DND-41 (cell line): ENCODE results near the gene CLASRP.

Source experiments
- ATAC-seq: fragments of 200-7000 bp; cut with Tn5 transposase; 3 replicates; pipeline ENCODE4 v1.9.1; 2021; ENCODE audit warnings: low read depth; ENCODE audit not compliant: insufficient read depth
- DNase-seq: peaks from one replicate; pipeline ENCODE4 v3.0.0-alpha.2; 2020
- H2AFZ ChIP-seq: 2 replicates; pipeline ENCODE4 v1.6.0; 2012; ENCODE audit warnings: low read depth, low read length
- H3K27ac ChIP-seq: 2 replicates; pipeline ENCODE4 v1.5.1; 2012; ENCODE audit warnings: low read length, inconsistent platforms
- H3K27me3 ChIP-seq: fragments of 200-600 bp; sonication (generic); 2 replicates; pipeline ENCODE4 v1.6.0; 2012; ENCODE audit warnings: low read length, mild to moderate bottlenecking, inconsistent platforms; ENCODE audit not compliant: insufficient read depth, poor library complexity
- H3K36me3 ChIP-seq: 2 replicates; pipeline ENCODE4 v1.5.1; 2012; ENCODE audit warnings: low read length, inconsistent platforms; ENCODE audit not compliant: insufficient read depth
- H3K4me1 ChIP-seq: 2 replicates; pipeline ENCODE4 v1.5.1; 2012; ENCODE audit warnings: mild to moderate bottlenecking, low read length; ENCODE audit not compliant: insufficient read depth
- H3K4me2 ChIP-seq: 2 replicates; pipeline ENCODE4 v1.6.0; 2012; ENCODE audit warnings: mild to moderate bottlenecking, moderate library complexity, low read length, inconsistent platforms; ENCODE audit not compliant: insufficient read depth
- H3K4me3 ChIP-seq, 2 experiments: fragments of 200-600 bp in 1 of 2; shearing (Covaris generic) in 1 of 2; 2 replicates each; pipeline ENCODE4 v1.5.1; 2012 to 2016; ENCODE audit warnings: inconsistent platforms in 2 of 2, low read length in 2 of 2, mild to moderate bottlenecking in 2 of 2, low read depth in 1 of 2, moderate library complexity in 1 of 2
- H3K79me2 ChIP-seq: 2 replicates; pipeline ENCODE4 v1.6.0; 2012; ENCODE audit warnings: low read length, inconsistent platforms; ENCODE audit not compliant: insufficient read depth
- H3K9ac ChIP-seq: 2 replicates; pipeline ENCODE4 v1.6.0; 2012; ENCODE audit warnings: low read depth, mild to moderate bottlenecking, inconsistent platforms, low read length, moderate library complexity
- H3K9me3 ChIP-seq: 2 replicates; pipeline ENCODE4 v1.5.1; 2012; ENCODE audit warnings: low read length, moderate library complexity, mild to moderate bottlenecking, inconsistent platforms; ENCODE audit not compliant: insufficient read depth, severe bottlenecking
- H4K20me1 ChIP-seq: 2 replicates; pipeline ENCODE4 v1.6.0; 2012; ENCODE audit warnings: low read length; ENCODE audit not compliant: insufficient read depth
- CTCF ChIP-seq: IDR thresholded peaks from 2 replicates; pipeline ENCODE4 v1.5.1; 2012; ENCODE audit warnings: borderline replicate concordance, low read length, moderate library complexity, mild to moderate bottlenecking; ENCODE audit not compliant: poor library complexity, severe bottlenecking; ENCODE audit errors: extremely low read depth
- EZH2 ChIP-seq: IDR thresholded peaks from 3 replicates; pipeline ENCODE4 v1.6.1; 2012; ENCODE audit warnings: borderline replicate concordance, low read depth, mild to moderate bottlenecking, moderate library complexity, low read length, inconsistent platforms; ENCODE audit not compliant: severe bottlenecking

CLASRP gene

DNA sequence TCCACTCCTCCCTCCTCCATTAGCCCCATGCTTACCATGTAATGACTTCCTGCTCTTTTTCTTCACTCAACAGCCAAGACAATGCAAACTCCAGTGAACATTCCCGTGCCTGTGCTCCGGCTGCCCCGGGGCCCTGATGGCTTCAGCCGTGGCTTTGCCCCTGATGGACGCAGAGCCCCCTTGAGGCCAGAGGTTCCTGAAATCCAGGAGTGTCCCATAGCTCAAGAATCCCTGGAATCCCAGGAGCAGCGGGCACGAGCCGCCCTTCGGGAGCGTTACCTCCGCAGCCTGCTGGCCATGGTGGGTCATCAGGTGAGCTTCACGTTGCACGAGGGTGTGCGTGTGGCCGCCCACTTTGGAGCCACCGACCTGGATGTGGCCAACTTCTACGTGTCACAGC lies 51.2 kb downstream of the CLASRP start:
- DNase-seq (no peak), ATAC-seq (no peak)
- no peak overlapping the region for H3K9ac ChIP-seq
- H4K20me1 ChIP-seq, result peaks cover 27% of the 10 kb centered on the region
- H3K27ac ChIP-seq, result no peak overlapping the region
- no peak overlapping the region for H3K4me2 ChIP-seq
- TF ChIP-seq EZH2 (no peak), CTCF (no peak)
- peaks cover 43% of the 10 kb centered on the region for H3K36me3 ChIP-seq
- H3K27me3 ChIP-seq, result no peaks in the 10 kb centered on the region
- H3K79me2 ChIP-seq, result peaks cover 46% of the 10 kb centered on the region
- no peak overlapping the region for H3K4me3 ChIP-seq
- no peak overlapping the region for H2AFZ ChIP-seq
- H3K4me1 ChIP-seq, result peaks cover 27% of the 10 kb centered on the region
- no peaks in the 10 kb centered on the region for H3K9me3 ChIP-seq

GRCh38 chr19:45090606-45091005 lies 51.8 kb downstream of the CLASRP start:
- DNase-seq (no peak), ATAC-seq (no peak)
- H3K4me1 ChIP-seq, result peaks cover 33% of the 10 kb centered on the region
- peaks cover 43% of the 10 kb centered on the region for H3K36me3 ChIP-seq
- H3K4me3 ChIP-seq, result no peak overlapping the region
- H3K79me2 ChIP-seq, result peaks cover 47% of the 10 kb centered on the region
- H3K27me3 ChIP-seq, result no peaks in the 10 kb centered on the region
- no peak overlapping the region for H3K27ac ChIP-seq
- no peak for TF ChIP-seq CTCF
- TF ChIP-seq EZH2, result no peak
- no peak overlapping the region for H2AFZ ChIP-seq
- no peaks in the 10 kb centered on the region for H3K9me3 ChIP-seq
- H4K20me1 ChIP-seq, result peaks cover 33% of the 10 kb centered on the region
- no peak overlapping the region for H3K4me2 ChIP-seq
- H3K9ac ChIP-seq, result no peak overlapping the region

DNA sequence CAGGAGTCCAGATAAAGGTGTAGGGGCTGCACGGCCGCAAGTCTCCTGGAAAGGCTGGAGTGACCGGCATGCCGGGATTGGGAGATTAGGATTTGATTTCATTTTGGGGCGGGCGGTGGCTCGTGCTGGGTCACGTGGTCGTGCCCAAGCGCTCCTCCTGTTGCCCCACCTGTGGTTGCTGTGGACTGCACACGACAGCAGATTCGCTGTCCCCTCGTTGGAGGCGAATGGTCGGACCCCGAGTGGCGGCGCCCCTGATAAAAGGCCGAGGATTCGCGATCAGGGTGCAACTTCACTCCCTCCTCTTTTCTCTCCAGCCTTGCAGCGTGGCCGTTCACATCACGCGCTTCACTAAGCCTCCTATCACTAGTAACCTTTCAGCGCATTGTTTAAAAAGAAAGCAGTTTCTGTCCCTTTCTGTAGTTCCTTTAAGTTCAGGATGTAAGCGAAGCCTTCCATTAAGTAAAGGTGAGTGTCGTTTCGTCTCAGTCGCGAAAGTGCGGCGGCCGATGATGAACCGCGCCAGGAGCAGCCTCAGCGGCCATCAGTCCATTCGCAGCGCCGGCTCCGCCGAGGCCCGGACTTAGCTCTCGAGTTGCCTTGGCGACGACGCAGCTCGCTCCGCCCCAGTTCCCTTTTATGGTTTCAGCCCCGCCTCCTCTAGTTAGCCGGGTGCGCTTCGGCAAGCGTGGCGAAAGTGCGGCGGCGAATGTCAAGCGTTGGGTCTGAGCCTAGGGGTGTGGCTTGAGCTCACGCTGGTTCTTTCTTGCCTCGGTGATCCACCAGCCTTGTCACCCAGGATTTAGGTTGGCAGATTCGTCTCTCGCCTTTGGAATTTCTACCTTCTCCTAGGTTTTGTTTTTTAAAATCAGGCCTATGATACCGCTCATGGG lies 52.4 kb downstream of the CLASRP start:
- DNase-seq, result no peak
- H3K79me2 ChIP-seq, result peaks cover 52% of the 10 kb centered on the region
- H2AFZ ChIP-seq, result no peak overlapping the region
- H3K9ac ChIP-seq, result no peak overlapping the region; the same call in 1 of the 2 replicates
- no peak overlapping the region for H3K27ac ChIP-seq
- peak overlapping the region; percentile 92; the same call in 1 of the 2 replicates for H3K4me2 ChIP-seq
- peaks cover 40% of the 10 kb centered on the region for H3K4me1 ChIP-seq
- no peaks in the 10 kb centered on the region for H3K27me3 ChIP-seq
- H3K9me3 ChIP-seq, result no peaks in the 10 kb centered on the region
- ATAC-seq, result no peak
- peaks cover 38% of the 10 kb centered on the region for H4K20me1 ChIP-seq
- no peak overlapping the region for H3K4me3 ChIP-seq
- TF ChIP-seq CTCF (no peak), EZH2 (no peak)
- H3K36me3 ChIP-seq, result peaks cover 41% of the 10 kb centered on the region
